Measurements from ENCODE around the gene CST3.

DNA sequence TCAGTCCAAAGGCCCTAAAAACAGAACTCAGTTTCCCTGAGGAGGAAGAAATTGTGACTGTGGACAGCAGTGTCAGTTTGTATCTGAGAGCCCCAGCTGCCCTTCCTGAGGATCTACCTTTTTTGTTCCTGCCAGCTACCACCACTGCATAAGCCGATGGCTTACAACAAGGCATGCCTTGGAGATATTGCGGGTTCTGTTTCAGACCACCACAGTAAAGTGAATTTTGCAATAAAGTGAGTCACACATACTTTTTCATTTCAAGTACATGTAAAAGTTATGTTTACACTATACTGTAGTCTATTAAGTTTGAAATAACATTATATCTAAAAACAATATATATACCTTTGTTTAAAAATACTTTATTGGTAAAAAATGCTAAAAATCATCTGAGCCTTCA is 9.6 kb upstream of the CST3 start:
- TF ChIP-seq EZH2phosphoT487 (IDR thresholded peaks at IDR 0.05; ENCODE audit: insufficient read depth, low read depth) (no peak), EZH2 (IDR thresholded peaks at IDR 0.05; ENCODE audit: insufficient read depth, poor library complexity, severe bottlenecking) (no peak)

Measured in GM23248 (cell line).